Measurements from ENCODE around the gene RALY. TPM values are rescaled to one million over a fixed set of nuclear protein-coding genes. Genes with fewer than 3 reads are reported as not detected.

RALY gene
- total and polyA plus RNA-seq, 10 of the 15 experiments (the other 5 are each of a cell fraction or from before 2014, with no cell fraction given) = 1.2 to 246 (median 137) TPM

DNA sequence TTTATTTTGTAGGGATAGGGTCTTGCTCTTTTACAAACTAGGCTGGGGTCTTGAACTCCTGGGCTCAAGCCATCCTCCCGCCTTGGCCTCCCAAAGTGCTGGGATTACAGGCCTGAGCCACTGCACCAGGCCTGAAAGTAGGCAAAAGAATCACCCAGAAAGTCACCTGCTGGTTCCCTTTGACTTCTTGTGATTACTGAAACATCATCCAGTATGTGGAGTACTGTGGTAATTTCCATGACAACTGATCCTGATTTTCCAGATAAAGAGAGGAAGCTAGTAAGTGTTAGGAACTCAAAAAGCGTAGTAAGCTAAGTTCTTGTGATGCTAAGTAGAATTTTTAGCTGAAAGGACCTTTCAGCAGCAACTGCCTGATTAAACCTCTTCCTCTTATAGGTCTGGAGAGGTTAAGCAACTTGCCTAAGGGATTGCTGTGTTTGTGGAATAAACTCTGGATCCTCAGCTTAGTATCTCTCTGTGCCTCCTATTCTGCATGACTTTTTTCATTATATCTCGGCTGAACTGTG is 16.8 kb downstream of the RALY start (continued):
- TF ChIP-seq, protein P1, sequence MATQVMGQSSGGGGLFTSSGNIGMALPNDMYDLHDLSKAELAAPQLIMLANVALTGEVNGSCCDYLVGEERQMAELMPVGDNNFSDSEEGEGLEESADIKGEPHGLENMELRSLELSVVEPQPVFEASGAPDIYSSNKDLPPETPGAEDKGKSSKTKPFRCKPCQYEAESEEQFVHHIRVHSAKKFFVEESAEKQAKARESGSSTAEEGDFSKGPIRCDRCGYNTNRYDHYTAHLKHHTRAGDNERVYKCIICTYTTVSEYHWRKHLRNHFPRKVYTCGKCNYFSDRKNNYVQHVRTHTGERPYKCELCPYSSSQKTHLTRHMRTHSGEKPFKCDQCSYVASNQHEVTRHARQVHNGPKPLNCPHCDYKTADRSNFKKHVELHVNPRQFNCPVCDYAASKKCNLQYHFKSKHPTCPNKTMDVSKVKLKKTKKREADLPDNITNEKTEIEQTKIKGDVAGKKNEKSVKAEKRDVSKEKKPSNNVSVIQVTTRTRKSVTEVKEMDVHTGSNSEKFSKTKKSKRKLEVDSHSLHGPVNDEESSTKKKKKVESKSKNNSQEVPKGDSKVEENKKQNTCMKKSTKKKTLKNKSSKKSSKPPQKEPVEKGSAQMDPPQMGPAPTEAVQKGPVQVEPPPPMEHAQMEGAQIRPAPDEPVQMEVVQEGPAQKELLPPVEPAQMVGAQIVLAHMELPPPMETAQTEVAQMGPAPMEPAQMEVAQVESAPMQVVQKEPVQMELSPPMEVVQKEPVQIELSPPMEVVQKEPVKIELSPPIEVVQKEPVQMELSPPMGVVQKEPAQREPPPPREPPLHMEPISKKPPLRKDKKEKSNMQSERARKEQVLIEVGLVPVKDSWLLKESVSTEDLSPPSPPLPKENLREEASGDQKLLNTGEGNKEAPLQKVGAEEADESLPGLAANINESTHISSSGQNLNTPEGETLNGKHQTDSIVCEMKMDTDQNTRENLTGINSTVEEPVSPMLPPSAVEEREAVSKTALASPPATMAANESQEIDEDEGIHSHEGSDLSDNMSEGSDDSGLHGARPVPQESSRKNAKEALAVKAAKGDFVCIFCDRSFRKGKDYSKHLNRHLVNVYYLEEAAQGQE (IDR thresholded peaks at IDR 0.05; ENCODE audit: low read depth, low read length) = no peak
- TF ChIP-seq POU2F2 (IDR thresholded peaks at IDR 0.05; ENCODE audit: borderline replicate concordance, low read depth, low read length) (no peak), POLR2AphosphoS5 (IDR thresholded peaks at IDR 0.05; ENCODE audit: low read length) (no peak), EP300 (IDR thresholded peaks at IDR 0.05; ENCODE audit: borderline replicate concordance in 1 of 2, control insufficient read depth in 1 of 2, low read depth in 2 of 2, low read length in 2 of 2) (no peak)
- TF ChIP-seq, protein P2, sequence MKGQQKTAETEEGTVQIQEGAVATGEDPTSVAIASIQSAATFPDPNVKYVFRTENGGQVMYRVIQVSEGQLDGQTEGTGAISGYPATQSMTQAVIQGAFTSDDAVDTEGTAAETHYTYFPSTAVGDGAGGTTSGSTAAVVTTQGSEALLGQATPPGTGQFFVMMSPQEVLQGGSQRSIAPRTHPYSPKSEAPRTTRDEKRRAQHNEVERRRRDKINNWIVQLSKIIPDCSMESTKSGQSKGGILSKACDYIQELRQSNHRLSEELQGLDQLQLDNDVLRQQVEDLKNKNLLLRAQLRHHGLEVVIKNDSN (IDR thresholded peaks at IDR 0.05; ENCODE audit: borderline replicate concordance, extremely low read length, insufficient read depth, low read depth, low read length) = no peak

DNA sequence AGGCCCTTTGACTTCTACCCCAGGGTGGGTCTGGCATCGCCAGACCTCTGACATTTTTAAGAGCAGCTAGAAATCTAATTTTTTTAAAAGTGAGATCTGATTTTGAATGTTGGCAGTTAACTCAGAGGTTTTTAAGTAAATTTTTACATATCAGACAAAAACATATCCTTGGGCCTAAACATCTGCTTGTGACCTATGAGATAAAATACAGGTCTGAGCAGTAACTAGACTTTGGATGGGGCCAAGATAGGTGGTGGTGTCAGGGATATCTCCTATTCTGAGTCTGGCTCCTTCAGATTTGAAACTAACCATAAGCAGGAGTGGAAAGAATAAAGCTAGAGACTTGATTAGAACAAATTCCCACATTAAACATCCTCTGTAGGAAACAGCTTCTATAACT is 17.6 kb downstream of the RALY start:
- intact Hi-C loops (cut with micrococcal nuclease; ENCODE audit: unreplicated experiment) (no loop called here), in situ Hi-C loops (cut with MboI) (no loop called here)
- no peak overlapping the region for H3K4me3 ChIP-seq
- 100% methylated on average over 1 of the region's 1 CpG for WGBS (ENCODE audit: insufficient coverage, insufficient replicate concordance, low lambda C conversion rate, missing lambda C conversion rate)
- RAD21 ChIA-PET (ENCODE audit: unreplicated experiment) = interaction anchor here (1.6 kb wide), 1 partner anchor 10 kb away, joined by 3 read pairs; no protein-coding TSS in a partner anchor
- H4K20me1 ChIP-seq (ENCODE audit: control insufficient read depth, insufficient read depth) = peaks cover 8% of the 10 kb centered on the region
- no peak overlapping the region for H3K4me2 ChIP-seq (ENCODE audit: control insufficient read depth, insufficient read depth)
- no peaks in the 10 kb centered on the region for H3K27me3 ChIP-seq (replicated peaks in 1 of 2; ENCODE audit: control insufficient read depth in 2 of 2, insufficient read depth in 2 of 2, low read length in 1 of 2)
- H3K36me3 ChIP-seq (ENCODE audit: control insufficient read depth in 2 of 2, insufficient read depth in 2 of 2, low read length in 1 of 2) = no peaks in the 10 kb centered on the region; a peak in 2 of 4 replicates
- no peaks in the 10 kb centered on the region for H3K9me3 ChIP-seq (replicated peaks; ENCODE audit: control insufficient read depth, insufficient read depth, low read length)
- POLR2A ChIA-PET = interaction anchor here (0.6 to 2.2 kb wide), 3 partner anchors 10 to 236 kb away, joined by 3 to 12 read pairs (median 3); partner anchors contain the start of gene RALY
- no peak for FAIRE-seq
- BruUV-seq (replicated peaks) = no TSS peak
- H3K9ac ChIP-seq (ENCODE audit: control insufficient read depth, insufficient read depth, low read length) = no peak overlapping the region
- SMC1A ChIA-PET (ENCODE audit: uncharacterized antibody, unreplicated experiment) = interaction anchor here (1.3 to 2.1 kb wide), 3 partner anchors 10 to 15 kb away, joined by 3 to 8 read pairs (median 4); no protein-coding TSS in a partner anchor
- H3K27ac ChIP-seq (ENCODE audit: control insufficient read depth, insufficient read depth) = no peak overlapping the region
- CTCF ChIA-PET = interaction anchor here (0.5 to 2.5 kb wide), 5 partner anchors 10 to 96 kb away, joined by 3 to 11 read pairs (median 3); no protein-coding TSS in a partner anchor
- no peak overlapping the region for H2AFZ ChIP-seq (ENCODE audit: control insufficient read depth, low read depth, low read length)
- no peak for DNase-seq (ENCODE audit: low read depth, low spot score)
- no peak for ATAC-seq
- H3K4me1 ChIP-seq (ENCODE audit: control insufficient read depth, insufficient read depth, low read length) = peaks cover 25% of the 10 kb centered on the region
- H3K79me2 ChIP-seq (ENCODE audit: control insufficient read depth, insufficient read depth, low read length) = peaks cover 91% of the 10 kb centered on the region
- TF ChIP-seq, protein P3, sequence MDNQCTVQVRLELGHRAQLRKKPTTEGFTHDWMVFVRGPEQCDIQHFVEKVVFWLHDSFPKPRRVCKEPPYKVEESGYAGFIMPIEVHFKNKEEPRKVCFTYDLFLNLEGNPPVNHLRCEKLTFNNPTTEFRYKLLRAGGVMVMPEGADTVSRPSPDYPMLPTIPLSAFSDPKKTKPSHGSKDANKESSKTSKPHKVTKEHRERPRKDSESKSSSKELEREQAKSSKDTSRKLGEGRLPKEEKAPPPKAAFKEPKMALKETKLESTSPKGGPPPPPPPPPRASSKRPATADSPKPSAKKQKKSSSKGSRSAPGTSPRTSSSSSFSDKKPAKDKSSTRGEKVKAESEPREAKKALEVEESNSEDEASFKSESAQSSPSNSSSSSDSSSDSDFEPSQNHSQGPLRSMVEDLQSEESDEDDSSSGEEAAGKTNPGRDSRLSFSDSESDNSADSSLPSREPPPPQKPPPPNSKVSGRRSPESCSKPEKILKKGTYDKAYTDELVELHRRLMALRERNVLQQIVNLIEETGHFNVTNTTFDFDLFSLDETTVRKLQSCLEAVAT (IDR thresholded peaks at IDR 0.05) = no peak
- TF ChIP-seq MXI1 (IDR thresholded peaks at IDR 0.05; ENCODE audit: low read depth, low read length) (no peak), CHD1 (IDR thresholded peaks at IDR 0.05; ENCODE audit: low read depth, low read length) (no peak)
- TF ChIP-seq, protein P4, sequence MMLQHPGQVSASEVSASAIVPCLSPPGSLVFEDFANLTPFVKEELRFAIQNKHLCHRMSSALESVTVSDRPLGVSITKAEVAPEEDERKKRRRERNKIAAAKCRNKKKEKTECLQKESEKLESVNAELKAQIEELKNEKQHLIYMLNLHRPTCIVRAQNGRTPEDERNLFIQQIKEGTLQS (IDR thresholded peaks at IDR 0.05; ENCODE audit: borderline replicate concordance, extremely low read depth, low read depth, low read length) = no peak
- TF ChIP-seq, protein P5, sequence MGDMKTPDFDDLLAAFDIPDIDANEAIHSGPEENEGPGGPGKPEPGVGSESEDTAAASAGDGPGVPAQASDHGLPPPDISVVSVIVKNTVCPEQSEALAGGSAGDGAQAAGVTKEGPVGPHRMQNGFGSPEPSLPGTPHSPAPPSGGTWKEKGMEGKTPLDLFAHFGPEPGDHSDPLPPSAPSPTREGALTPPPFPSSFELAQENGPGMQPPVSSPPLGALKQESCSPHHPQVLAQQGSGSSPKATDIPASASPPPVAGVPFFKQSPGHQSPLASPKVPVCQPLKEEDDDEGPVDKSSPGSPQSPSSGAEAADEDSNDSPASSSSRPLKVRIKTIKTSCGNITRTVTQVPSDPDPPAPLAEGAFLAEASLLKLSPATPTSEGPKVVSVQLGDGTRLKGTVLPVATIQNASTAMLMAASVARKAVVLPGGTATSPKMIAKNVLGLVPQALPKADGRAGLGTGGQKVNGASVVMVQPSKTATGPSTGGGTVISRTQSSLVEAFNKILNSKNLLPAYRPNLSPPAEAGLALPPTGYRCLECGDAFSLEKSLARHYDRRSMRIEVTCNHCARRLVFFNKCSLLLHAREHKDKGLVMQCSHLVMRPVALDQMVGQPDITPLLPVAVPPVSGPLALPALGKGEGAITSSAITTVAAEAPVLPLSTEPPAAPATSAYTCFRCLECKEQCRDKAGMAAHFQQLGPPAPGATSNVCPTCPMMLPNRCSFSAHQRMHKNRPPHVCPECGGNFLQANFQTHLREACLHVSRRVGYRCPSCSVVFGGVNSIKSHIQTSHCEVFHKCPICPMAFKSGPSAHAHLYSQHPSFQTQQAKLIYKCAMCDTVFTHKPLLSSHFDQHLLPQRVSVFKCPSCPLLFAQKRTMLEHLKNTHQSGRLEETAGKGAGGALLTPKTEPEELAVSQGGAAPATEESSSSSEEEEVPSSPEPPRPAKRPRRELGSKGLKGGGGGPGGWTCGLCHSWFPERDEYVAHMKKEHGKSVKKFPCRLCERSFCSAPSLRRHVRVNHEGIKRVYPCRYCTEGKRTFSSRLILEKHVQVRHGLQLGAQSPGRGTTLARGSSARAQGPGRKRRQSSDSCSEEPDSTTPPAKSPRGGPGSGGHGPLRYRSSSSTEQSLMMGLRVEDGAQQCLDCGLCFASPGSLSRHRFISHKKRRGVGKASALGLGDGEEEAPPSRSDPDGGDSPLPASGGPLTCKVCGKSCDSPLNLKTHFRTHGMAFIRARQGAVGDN (IDR thresholded peaks at IDR 0.05) = no peak

Data from GM12878 (cell line).